GM23248 (cell line): ENCODE measurements around the gene TTC24.

Source experiments
- EZH2 ChIP-seq: fragments of 200-600 bp; sonication (generic); IDR thresholded peaks from 2 replicates; pipeline ENCODE4 v1.6.1; 2018; ENCODE audit warnings: antibody characterized with exemption, mild to moderate bottlenecking; ENCODE audit not compliant: insufficient read depth, poor library complexity, severe bottlenecking
- EZH2phosphoT487 ChIP-seq: fragments of 200-600 bp; sonication (generic); IDR thresholded peaks from 2 replicates; pipeline ENCODE4 v1.6.1; 2018; ENCODE audit warnings: antibody characterized with exemption, moderate library complexity, mild to moderate bottlenecking, low read depth; ENCODE audit not compliant: insufficient read depth

DNA sequence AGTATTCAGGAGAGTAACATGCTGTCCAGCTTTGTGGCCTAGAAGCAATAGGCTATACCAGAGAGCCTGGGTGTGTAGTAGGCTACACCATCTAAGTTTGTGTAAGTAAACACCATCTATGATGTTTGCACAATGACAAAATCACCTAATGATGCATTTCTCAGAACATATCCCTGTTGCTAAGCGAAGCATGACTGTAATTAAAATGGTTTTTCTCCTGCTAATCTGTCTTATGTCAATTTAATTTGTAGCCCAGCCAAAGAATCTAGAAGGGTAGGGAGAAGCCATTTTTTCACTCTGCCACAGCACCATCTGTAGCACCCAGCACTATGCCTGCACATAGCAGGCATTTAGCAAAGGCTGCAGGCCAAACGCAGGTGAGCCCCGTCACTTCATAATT, 2.0 kb upstream of the TTC24 start:
- TF ChIP-seq EZH2 = no peak
- TF ChIP-seq EZH2phosphoT487 = no peak
